GM23338 (cell line): ENCODE results near the gene PYGB. TPM values are rescaled to one million over a fixed set of nuclear protein-coding genes. Genes with fewer than 3 reads are reported as not detected.

Experiments
- ATAC-seq: fragments of 200-7000 bp; cut with Tn5 transposase; 3 replicates; pipeline ENCODE4 v1.9.1; 2020
- DNase-seq: peaks from one replicate; pipeline ENCODE4 v3.0.0-alpha.2; 2015; ENCODE audit warnings: low spot score
- H2AFZ ChIP-seq: fragments of 200-600 bp; sonication (generic); 2 replicates; pipeline ENCODE4 v1.8.0; 2016; ENCODE audit warnings: antibody characterized with exemption, mild to moderate bottlenecking, moderate library complexity
- H3F3A ChIP-seq: fragments of 200-600 bp; sonication (generic); replicated peaks from 2 replicates; pipeline ENCODE4 v1.8.0; 2017; ENCODE audit warnings: antibody characterized with exemption, mixed run types, low read depth
- H3K27ac ChIP-seq: fragments of 200-600 bp; sonication (generic); 2 replicates; pipeline ENCODE4 v1.6.1; 2016; ENCODE audit warnings: low read depth
- H3K27me3 ChIP-seq: fragments of 200-600 bp; sonication (generic); 2 replicates; pipeline ENCODE4 v1.8.0; 2016; ENCODE audit warnings: mild to moderate bottlenecking, mixed run types, moderate library complexity; ENCODE audit not compliant: insufficient read depth
- H3K36me3 ChIP-seq: fragments of 200-600 bp; sonication (generic); 2 replicates; pipeline ENCODE4 v1.8.0; 2016; ENCODE audit warnings: mild to moderate bottlenecking; ENCODE audit not compliant: insufficient read depth
- H3K4me1 ChIP-seq: fragments of 200-600 bp; sonication (generic); 2 replicates; pipeline ENCODE4 v1.8.0; 2016; ENCODE audit warnings: mild to moderate bottlenecking, moderate library complexity; ENCODE audit not compliant: insufficient read depth
- H3K4me2 ChIP-seq: fragments of 200-600 bp; sonication (generic); 2 replicates; pipeline ENCODE4 v1.7.1; 2017; ENCODE audit warnings: mixed run types
- H3K4me3 ChIP-seq: fragments of 200-600 bp; sonication (generic); 2 replicates; pipeline ENCODE4 v1.6.1; 2016; ENCODE audit warnings: mixed run types
- H3K79me2 ChIP-seq: fragments of 200-600 bp; sonication (generic); replicated peaks from 2 replicates; pipeline ENCODE4 v1.8.0; 2017; ENCODE audit warnings: mild to moderate bottlenecking; ENCODE audit not compliant: insufficient read depth
- H3K9me2 ChIP-seq: fragments of 200-600 bp; sonication (generic); 2 replicates; pipeline ENCODE4 v1.8.0; 2017; ENCODE audit not compliant: insufficient read depth
- H4K20me1 ChIP-seq: fragments of 200-600 bp; sonication (generic); replicated peaks from 2 replicates; pipeline ENCODE4 v1.8.0; 2017; ENCODE audit warnings: mild to moderate bottlenecking; ENCODE audit not compliant: insufficient read depth
- H3K27ac Mint-ChIP-seq: 2 replicates; pipeline ENCODE4 v1.8.0; 2020; ENCODE audit warnings: inconsistent platforms, mild to moderate bottlenecking, moderate library complexity, mixed read lengths
- H3K27me3 Mint-ChIP-seq: 3 replicates; pipeline ENCODE4 v1.8.0; 2022; ENCODE audit warnings: low read depth, mild to moderate bottlenecking, moderate library complexity, mixed read lengths, inconsistent platforms; ENCODE audit not compliant: insufficient read depth, poor library complexity
- H3K36me3 Mint-ChIP-seq: 3 replicates; pipeline ENCODE4 v1.8.0; 2021; ENCODE audit warnings: low read depth, mild to moderate bottlenecking, inconsistent platforms, moderate library complexity, mixed read lengths
- H3K4me1 Mint-ChIP-seq: 3 replicates; pipeline ENCODE4 v1.8.0; 2020; ENCODE audit warnings: mild to moderate bottlenecking, inconsistent platforms, mixed read lengths
- H3K4me3 Mint-ChIP-seq: 3 replicates; pipeline ENCODE4 v1.8.0; 2021; ENCODE audit warnings: moderate library complexity, mild to moderate bottlenecking, inconsistent platforms, mixed read lengths
- H3K9me3 Mint-ChIP-seq: 3 replicates; pipeline ENCODE4 v1.8.0; 2020; ENCODE audit warnings: moderate library complexity, mild to moderate bottlenecking, inconsistent platforms, mixed read lengths
- CREB1 ChIP-seq: fragments of 250-450 bp; sonication (Bioruptor Pico); IDR thresholded peaks from 2 replicates; pipeline ENCODE4 v1.5.0; 2020; ENCODE audit warnings: low read depth, mild to moderate bottlenecking, moderate library complexity
- EZH2phosphoT487 ChIP-seq: fragments of 200-600 bp; sonication (generic); IDR thresholded peaks from one replicate; pipeline ENCODE4 v1.8.1; 2018; ENCODE audit warnings: antibody characterized with exemption; ENCODE audit not compliant: unreplicated experiment
- JUNB ChIP-seq: IDR thresholded peaks from one replicate; pipeline ENCODE4 v1.6.1; 2016; ENCODE audit warnings: antibody characterized with exemption; ENCODE audit not compliant: unreplicated experiment
- NANOG ChIP-seq: IDR thresholded peaks from 2 replicates; pipeline ENCODE4 v1.6.1; 2016; ENCODE audit warnings: antibody characterized with exemption, borderline replicate concordance
- POLR2AphosphoS5 ChIP-seq: IDR thresholded peaks from 2 replicates; pipeline ENCODE4 v1.6.1; 2016; ENCODE audit warnings: antibody characterized with exemption, low read depth
- ZNF114 ChIP-seq: fragments of 250-450 bp; sonication (Bioruptor Pico); IDR thresholded peaks from 2 replicates; pipeline ENCODE4 v1.5.0; 2020; ENCODE audit warnings: mild to moderate bottlenecking, moderate library complexity
- ZNF331 ChIP-seq: fragments of 250-450 bp; sonication (Bioruptor Pico); IDR thresholded peaks from 2 replicates; pipeline ENCODE4 v1.5.0; 2020; ENCODE audit warnings: low read depth, mild to moderate bottlenecking, moderate library complexity
- polyA plus RNA-seq: library from polyadenylated mRNA; unstranded; fragments of >200 nt; fragmentation: Nextera tagmentation; extraction: Ambion mirVana; gene quantifications from 2 replicates; pipeline ENCODE4 v1.2.1, GENCODE V29; 2016
- total RNA-seq: library from RNA; depleted of rRNA; stranded (reverse); fragments of >200 nt; shearing (Covaris generic); gene quantifications from 2 replicates; pipeline ENCODE4 v1.2.3, GENCODE V29; 2014
- TF ChIP-seq, protein P1 (sequence below): IDR thresholded peaks from one replicate; pipeline ENCODE4 v1.6.1; 2018; ENCODE audit warnings: antibody characterized with exemption; ENCODE audit not compliant: unreplicated experiment
- TF ChIP-seq, protein P2 (sequence below): fragments of 250-450 bp; sonication (Bioruptor Pico); IDR thresholded peaks from 2 replicates; pipeline ENCODE4 v1.5.0; 2020; ENCODE audit warnings: mild to moderate bottlenecking, moderate library complexity
- TF ChIP-seq, protein P3 (sequence below): IDR thresholded peaks from 2 replicates; pipeline ENCODE4 v1.6.1; 2016; ENCODE audit warnings: antibody characterized with exemption

Gene PYGB
- total and polyA plus RNA-seq, 2 experiments from 2014 or later, result 15.6 to 64.0 TPM

DNA sequence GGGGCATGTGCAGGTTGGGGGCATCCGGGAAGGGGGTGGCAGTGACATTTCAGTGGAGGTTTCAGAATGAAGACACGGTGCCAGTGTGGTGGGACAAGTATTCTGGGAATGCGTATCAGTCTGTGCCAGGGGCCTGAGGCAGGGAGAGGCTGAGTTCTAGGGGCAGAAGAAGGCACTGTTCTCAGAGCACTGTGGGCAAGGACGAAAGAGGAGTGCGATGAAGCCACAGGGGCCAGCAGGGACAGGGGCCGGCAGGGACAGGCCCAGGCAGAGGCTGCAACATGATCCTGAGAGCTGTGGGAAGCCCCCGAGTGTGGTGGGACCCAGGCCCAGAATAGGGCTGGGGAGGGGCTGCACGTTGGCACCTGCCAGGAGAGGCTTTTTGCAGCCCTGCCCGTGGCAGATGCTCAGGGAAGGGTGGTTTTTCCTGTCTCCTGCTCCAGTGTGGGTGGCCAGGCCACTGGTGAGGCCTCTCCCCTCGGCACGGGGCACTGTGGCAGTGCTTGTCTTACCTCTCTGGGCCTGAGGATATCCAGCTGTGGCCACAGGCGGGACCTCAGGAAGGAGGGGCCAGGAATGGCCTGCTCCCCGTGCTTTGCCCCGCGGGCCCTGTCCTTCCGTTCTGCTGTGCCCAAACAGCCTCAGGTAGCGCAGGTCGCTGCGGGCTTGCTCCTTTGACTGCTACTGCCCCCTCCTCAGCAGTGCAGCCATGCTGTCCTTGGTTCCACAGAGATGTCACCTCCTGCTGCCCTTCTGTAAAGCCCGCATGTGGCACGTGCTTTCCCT is 42.4 kb upstream of the PYGB start:
- H3K4me1 ChIP-seq, result peaks cover 4% of the 10 kb centered on the region
- H3K9me3 Mint-ChIP-seq, result no peaks in the 10 kb centered on the region
- H3K4me2 ChIP-seq, result no peak overlapping the region
- peak; percentile 80 for ATAC-seq
- H3K79me2 ChIP-seq, result peaks cover 53% of the 10 kb centered on the region
- H3K27ac Mint-ChIP-seq, result peak overlapping the region; percentile 46
- no peaks in the 10 kb centered on the region for H3K36me3 ChIP-seq
- H3K27me3 ChIP-seq, result no peaks in the 10 kb centered on the region
- no peaks in the 10 kb centered on the region for H3F3A ChIP-seq
- peaks cover 2% of the 10 kb centered on the region for H3K27me3 Mint-ChIP-seq
- H3K27ac ChIP-seq, result no peak overlapping the region
- H3K4me1 Mint-ChIP-seq, result peaks cover 14% of the 10 kb centered on the region
- H2AFZ ChIP-seq, result no peak overlapping the region
- H4K20me1 ChIP-seq, result peaks cover 12% of the 10 kb centered on the region
- TF ChIP-seq JUNB (no peak), ZNF331 (CRISPR knock-in tag) (no peak), CREB1 (CRISPR knock-in tag) (no peak), ZNF114 (CRISPR knock-in tag) (no peak), EZH2phosphoT487 (no peak), POLR2AphosphoS5 (no peak), NANOG (no peak)
- TF ChIP-seq, protein P1, sequence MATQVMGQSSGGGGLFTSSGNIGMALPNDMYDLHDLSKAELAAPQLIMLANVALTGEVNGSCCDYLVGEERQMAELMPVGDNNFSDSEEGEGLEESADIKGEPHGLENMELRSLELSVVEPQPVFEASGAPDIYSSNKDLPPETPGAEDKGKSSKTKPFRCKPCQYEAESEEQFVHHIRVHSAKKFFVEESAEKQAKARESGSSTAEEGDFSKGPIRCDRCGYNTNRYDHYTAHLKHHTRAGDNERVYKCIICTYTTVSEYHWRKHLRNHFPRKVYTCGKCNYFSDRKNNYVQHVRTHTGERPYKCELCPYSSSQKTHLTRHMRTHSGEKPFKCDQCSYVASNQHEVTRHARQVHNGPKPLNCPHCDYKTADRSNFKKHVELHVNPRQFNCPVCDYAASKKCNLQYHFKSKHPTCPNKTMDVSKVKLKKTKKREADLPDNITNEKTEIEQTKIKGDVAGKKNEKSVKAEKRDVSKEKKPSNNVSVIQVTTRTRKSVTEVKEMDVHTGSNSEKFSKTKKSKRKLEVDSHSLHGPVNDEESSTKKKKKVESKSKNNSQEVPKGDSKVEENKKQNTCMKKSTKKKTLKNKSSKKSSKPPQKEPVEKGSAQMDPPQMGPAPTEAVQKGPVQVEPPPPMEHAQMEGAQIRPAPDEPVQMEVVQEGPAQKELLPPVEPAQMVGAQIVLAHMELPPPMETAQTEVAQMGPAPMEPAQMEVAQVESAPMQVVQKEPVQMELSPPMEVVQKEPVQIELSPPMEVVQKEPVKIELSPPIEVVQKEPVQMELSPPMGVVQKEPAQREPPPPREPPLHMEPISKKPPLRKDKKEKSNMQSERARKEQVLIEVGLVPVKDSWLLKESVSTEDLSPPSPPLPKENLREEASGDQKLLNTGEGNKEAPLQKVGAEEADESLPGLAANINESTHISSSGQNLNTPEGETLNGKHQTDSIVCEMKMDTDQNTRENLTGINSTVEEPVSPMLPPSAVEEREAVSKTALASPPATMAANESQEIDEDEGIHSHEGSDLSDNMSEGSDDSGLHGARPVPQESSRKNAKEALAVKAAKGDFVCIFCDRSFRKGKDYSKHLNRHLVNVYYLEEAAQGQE, result no peak
- TF ChIP-seq, protein P2, sequence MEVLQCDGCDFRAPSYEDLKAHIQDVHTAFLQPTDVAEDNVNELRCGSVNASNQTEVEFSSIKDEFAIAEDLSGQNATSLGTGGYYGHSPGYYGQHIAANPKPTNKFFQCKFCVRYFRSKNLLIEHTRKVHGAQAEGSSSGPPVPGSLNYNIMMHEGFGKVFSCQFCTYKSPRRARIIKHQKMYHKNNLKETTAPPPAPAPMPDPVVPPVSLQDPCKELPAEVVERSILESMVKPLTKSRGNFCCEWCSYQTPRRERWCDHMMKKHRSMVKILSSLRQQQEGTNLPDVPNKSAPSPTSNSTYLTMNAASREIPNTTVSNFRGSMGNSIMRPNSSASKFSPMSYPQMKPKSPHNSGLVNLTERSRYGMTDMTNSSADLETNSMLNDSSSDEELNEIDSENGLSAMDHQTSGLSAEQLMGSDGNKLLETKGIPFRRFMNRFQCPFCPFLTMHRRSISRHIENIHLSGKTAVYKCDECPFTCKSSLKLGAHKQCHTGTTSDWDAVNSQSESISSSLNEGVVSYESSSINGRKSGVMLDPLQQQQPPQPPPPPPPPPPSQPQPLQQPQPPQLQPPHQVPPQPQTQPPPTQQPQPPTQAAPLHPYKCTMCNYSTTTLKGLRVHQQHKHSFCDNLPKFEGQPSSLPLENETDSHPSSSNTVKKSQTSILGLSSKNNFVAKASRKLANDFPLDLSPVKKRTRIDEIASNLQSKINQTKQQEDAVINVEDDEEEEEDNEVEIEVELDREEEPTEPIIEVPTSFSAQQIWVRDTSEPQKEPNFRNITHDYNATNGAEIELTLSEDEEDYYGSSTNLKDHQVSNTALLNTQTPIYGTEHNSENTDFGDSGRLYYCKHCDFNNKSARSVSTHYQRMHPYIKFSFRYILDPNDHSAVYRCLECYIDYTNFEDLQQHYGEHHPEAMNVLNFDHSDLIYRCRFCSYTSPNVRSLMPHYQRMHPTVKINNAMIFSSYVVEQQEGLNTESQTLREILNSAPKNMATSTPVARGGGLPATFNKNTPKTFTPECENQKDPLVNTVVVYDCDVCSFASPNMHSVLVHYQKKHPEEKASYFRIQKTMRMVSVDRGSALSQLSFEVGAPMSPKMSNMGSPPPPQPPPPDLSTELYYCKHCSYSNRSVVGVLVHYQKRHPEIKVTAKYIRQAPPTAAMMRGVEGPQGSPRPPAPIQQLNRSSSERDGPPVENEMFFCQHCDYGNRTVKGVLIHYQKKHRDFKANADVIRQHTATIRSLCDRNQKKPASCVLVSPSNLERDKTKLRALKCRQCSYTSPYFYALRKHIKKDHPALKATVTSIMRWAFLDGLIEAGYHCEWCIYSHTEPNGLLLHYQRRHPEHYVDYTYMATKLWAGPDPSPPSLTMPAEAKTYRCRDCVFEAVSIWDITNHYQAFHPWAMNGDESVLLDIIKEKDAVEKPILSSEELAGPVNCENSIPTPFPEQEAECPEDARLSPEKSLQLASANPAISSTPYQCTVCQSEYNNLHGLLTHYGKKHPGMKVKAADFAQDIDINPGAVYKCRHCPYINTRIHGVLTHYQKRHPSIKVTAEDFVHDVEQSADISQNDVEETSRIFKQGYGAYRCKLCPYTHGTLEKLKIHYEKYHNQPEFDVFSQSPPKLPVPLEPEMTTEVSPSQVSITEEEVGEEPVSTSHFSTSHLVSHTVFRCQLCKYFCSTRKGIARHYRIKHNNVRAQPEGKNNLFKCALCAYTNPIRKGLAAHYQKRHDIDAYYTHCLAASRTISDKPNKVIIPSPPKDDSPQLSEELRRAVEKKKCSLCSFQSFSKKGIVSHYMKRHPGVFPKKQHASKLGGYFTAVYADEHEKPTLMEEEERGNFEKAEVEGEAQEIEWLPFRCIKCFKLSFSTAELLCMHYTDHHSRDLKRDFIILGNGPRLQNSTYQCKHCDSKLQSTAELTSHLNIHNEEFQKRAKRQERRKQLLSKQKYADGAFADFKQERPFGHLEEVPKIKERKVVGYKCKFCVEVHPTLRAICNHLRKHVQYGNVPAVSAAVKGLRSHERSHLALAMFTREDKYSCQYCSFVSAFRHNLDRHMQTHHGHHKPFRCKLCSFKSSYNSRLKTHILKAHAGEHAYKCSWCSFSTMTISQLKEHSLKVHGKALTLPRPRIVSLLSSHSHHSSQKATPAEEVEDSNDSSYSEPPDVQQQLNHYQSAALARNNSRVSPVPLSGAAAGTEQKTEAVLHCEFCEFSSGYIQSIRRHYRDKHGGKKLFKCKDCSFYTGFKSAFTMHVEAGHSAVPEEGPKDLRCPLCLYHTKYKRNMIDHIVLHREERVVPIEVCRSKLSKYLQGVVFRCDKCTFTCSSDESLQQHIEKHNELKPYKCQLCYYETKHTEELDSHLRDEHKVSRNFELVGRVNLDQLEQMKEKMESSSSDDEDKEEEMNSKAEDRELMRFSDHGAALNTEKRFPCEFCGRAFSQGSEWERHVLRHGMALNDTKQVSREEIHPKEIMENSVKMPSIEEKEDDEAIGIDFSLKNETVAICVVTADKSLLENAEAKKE (CRISPR knock-in tag), result no peak
- TF ChIP-seq, protein P3, sequence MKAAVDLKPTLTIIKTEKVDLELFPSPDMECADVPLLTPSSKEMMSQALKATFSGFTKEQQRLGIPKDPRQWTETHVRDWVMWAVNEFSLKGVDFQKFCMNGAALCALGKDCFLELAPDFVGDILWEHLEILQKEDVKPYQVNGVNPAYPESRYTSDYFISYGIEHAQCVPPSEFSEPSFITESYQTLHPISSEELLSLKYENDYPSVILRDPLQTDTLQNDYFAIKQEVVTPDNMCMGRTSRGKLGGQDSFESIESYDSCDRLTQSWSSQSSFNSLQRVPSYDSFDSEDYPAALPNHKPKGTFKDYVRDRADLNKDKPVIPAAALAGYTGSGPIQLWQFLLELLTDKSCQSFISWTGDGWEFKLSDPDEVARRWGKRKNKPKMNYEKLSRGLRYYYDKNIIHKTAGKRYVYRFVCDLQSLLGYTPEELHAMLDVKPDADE, result no peak
- no peak overlapping the region for H3K4me3 ChIP-seq
- peaks cover 4% of the 10 kb centered on the region; the same call in 1 of the 3 replicates for H3K36me3 Mint-ChIP-seq
- no peaks in the 10 kb centered on the region for H3K9me2 ChIP-seq
- no peak for DNase-seq
- no peak overlapping the region for H3K4me3 Mint-ChIP-seq
